K562 (cell line): ENCODE data around the gene TMEM41A. TPM values are rescaled to one million over a fixed set of nuclear protein-coding genes. Genes with fewer than 3 reads are reported as not detected.

ENCODE experiments used
- ATAC-seq: fragments of 200-7000 bp; cut with Tn5 transposase; 3 replicates; pipeline ENCODE4 v1.9.1; 2020; ENCODE audit warnings: moderate library complexity
- BruUV-seq: library from RNA; stranded (reverse); fragments of 400-500 nt; replicated peaks from 2 replicates; lab custom pipeline; 2021; lab: Mats Ljungman, UMichigan
- CTCF ChIA-PET: fragments of 300-600 bp; formaldehyde crosslinking; extraction: SDS; loops from one replicate; lab custom pipeline; 2021; ENCODE audit warnings: low intra/inter-chr PET ratio; lab: Yijun Ruan, JAX
- POLR2A ChIA-PET: fragments of 300-600, 350-650 bp; sonication (Branson Sonifier 250); formaldehyde crosslinking; extraction: SDS; loops from one replicate; lab custom pipeline; 2021; ENCODE audit warnings: antibody characterized with exemption, inconsistent platforms; lab: Yijun Ruan, JAX
- DNase-seq, 4 experiments: peaks; one replicate each; pipeline versions ENCODE4 v3.0.0 to v3.0.0-alpha.2; 2011 to 2018; ENCODE audit warnings: low spot score in 3 of 4, mixed read lengths in 3 of 4; ENCODE audit errors: extremely low read depth in 1 of 4
- FAIRE-seq: peaks from 2 replicates; lab custom pipeline; 2011; peaks lifted over from hg19 to GRCh38; lab: Jason Lieb, UNC
- H2AFZ ChIP-seq: 2 replicates; pipeline ENCODE4 v1.6.0; 2011; ENCODE audit warnings: low read depth, low read length, control low read depth, inconsistent platforms
- H3K27ac ChIP-seq: fragments of 200-600 bp; 3 replicates; pipeline ENCODE4 v1.8.0; 2011; ENCODE audit warnings: low read depth, mild to moderate bottlenecking, control low read depth, inconsistent platforms, low read length, moderate library complexity, mixed read lengths; ENCODE audit errors: extremely low read depth
- H3K27me3 ChIP-seq, 2 experiments: fragments of 300-600 bp in 1 of 2; 2 replicates in 1 of 2; 3 replicates in 1 of 2; pipeline versions ENCODE4 v1.6.0 to v1.8.0; 2011; ENCODE audit warnings: inconsistent platforms in 2 of 2, low read length in 2 of 2, mild to moderate bottlenecking in 1 of 2, mixed read lengths in 1 of 2, moderate library complexity in 1 of 2; ENCODE audit not compliant: control insufficient read depth in 2 of 2, insufficient read depth in 2 of 2
- H3K36me3 ChIP-seq: fragments of 300-600 bp; 3 replicates; pipeline ENCODE4 v1.8.0; 2011; ENCODE audit warnings: mild to moderate bottlenecking, low read length, inconsistent platforms; ENCODE audit not compliant: control insufficient read depth, insufficient read depth
- H3K4me1 ChIP-seq, 2 experiments: fragments of 200-600 bp in 1 of 2; replicated peaks in 1 of 2; 2 replicates in 1 of 2; 3 replicates in 1 of 2; pipeline versions ENCODE4 v1.5.1 to v1.8.0; 2011; ENCODE audit warnings: inconsistent platforms in 2 of 2, low read length in 2 of 2, mild to moderate bottlenecking in 1 of 2, mixed read lengths in 1 of 2, moderate library complexity in 1 of 2; ENCODE audit not compliant: control insufficient read depth in 2 of 2, insufficient read depth in 2 of 2
- H3K4me2 ChIP-seq: 2 replicates; pipeline ENCODE4 v1.6.1; 2011; ENCODE audit warnings: low read length, control low read depth, inconsistent platforms, mixed read lengths; ENCODE audit not compliant: insufficient read depth
- H3K4me3 ChIP-seq: fragments of 200-600 bp; sonication (generic), shearing (Covaris generic); 2 replicates; pipeline ENCODE4 v1.5.1; 2016; ENCODE audit warnings: control low read depth, inconsistent platforms
- H3K79me2 ChIP-seq: fragments of 200-600 bp; 3 replicates; pipeline ENCODE4 v1.8.0; 2011; ENCODE audit warnings: low read length, inconsistent platforms; ENCODE audit not compliant: control insufficient read depth, insufficient read depth
- H3K9ac ChIP-seq, 2 experiments: 2 replicates each; pipeline versions ENCODE4 v1.6.0 to v1.6.1; 2011; ENCODE audit warnings: low read depth in 2 of 2, low read length in 2 of 2, control low read depth in 1 of 2, inconsistent platforms in 1 of 2, mild to moderate bottlenecking in 1 of 2, mixed read lengths in 1 of 2; ENCODE audit not compliant: insufficient read depth in 1 of 2
- H3K9me1 ChIP-seq: one replicate; pipeline ENCODE4 v1.6.0; 2011; ENCODE audit warnings: inconsistent platforms, mild to moderate bottlenecking, low read length, moderate library complexity; ENCODE audit not compliant: control insufficient read depth, insufficient read depth
- H3K9me3 ChIP-seq: replicated peaks from 2 replicates; pipeline ENCODE4 v1.5.1; 2011; ENCODE audit warnings: low read depth, low read length, inconsistent platforms; ENCODE audit not compliant: control insufficient read depth, insufficient read depth
- H4K20me1 ChIP-seq: replicated peaks from 2 replicates; pipeline ENCODE4 v1.6.1; 2011; ENCODE audit warnings: low read length, inconsistent platforms, mixed read lengths; ENCODE audit not compliant: control insufficient read depth, insufficient read depth
- CBX2 ChIP-seq: fragments of 200-600 bp; sonication (generic); IDR thresholded peaks from one replicate; pipeline ENCODE4 v1.6.1; 2012; ENCODE audit warnings: mild to moderate bottlenecking, low read length, inconsistent platforms; ENCODE audit not compliant: insufficient read depth, poor library complexity, severe bottlenecking
- GATAD2B ChIP-seq: fragments of 450-650 bp; IDR thresholded peaks from 2 replicates; pipeline ENCODE4 v1.6.1; 2017; ENCODE audit warnings: mild to moderate bottlenecking, borderline replicate concordance
- HSF4 ChIP-seq: fragments of 250-450 bp; sonication (Bioruptor Pico); IDR thresholded peaks from 2 replicates; pipeline ENCODE4 v2.1.2; 2022; ENCODE audit warnings: mild to moderate bottlenecking, moderate library complexity, borderline replicate concordance
- MBD1 ChIP-seq: fragments of 250-450 bp; sonication (Bioruptor Pico); IDR thresholded peaks from 2 replicates; pipeline ENCODE4 v1.8.0; 2022; ENCODE audit warnings: inconsistent platforms
- OTX1 ChIP-seq: fragments of 450-650 bp; formaldehyde crosslinking; IDR thresholded peaks from 2 replicates; pipeline ENCODE4 v1.4.0; 2022; ENCODE audit warnings: mild to moderate bottlenecking
- PRMT5 ChIP-seq: sonication (generic); formaldehyde crosslinking; IDR thresholded peaks from 2 replicates; pipeline ENCODE4 v1.5.0; 2020; ENCODE audit warnings: missing genetic modification reagents
- ZNF695 ChIP-seq: fragments of 450-650 bp; formaldehyde crosslinking; IDR thresholded peaks from 2 replicates; pipeline ENCODE4 v1.4.0; 2020; ENCODE audit warnings: mild to moderate bottlenecking, moderate library complexity
- WGBS: fragments of 100-300 bp; shearing (Covaris generic); methylation state at CpG from one replicate; pipeline ENCODE4 v1.1.6; 2016; ENCODE audit warnings: low coverage, mixed read lengths; ENCODE audit not compliant: insufficient coverage; ENCODE audit errors: missing lambda C conversion rate; 5-methylcytosine and 5-hydroxymethylcytosine counted together
- in situ Hi-C: fragments of 300-500 bp; cut with MboI; formaldehyde crosslinking; loops from 4 replicates; pipeline ENCODE4 v1.15.0; 2018; ENCODE audit warnings: inconsistent platforms, mixed read lengths
- intact Hi-C: fragments of 100-400 bp; cut with micrococcal nuclease; formaldehyde crosslinking; loops from 2 replicates; pipeline ENCODE4 v1.14.2; 2022
- polyA plus RNA-seq, 8 experiments: library from polyadenylated mRNA; depleted of rRNA in 4 of 8; stranded (reverse) in 5 of 8; unstranded in 3 of 8; fragments of >200 nt; fragmentation: Nextera tagmentation in 2 of 8; fragmentation: Illumina TruSeq in 1 of 8; extraction: Ambion mirVana in 2 of 8; extraction: Trizol in 1 of 8; gene quantifications; 2 replicates each; pipeline versions ENCODE4 v1.2.1 to v1.2.3, GENCODE V29; 2011 to 2014; ENCODE audit warnings: inconsistent platforms in 1 of 8, missing spikeins in 1 of 8
- total RNA-seq, 7 experiments: library from RNA; depleted of rRNA in 6 of 7; stranded (reverse); fragments of >200 nt in 6 of 7; fragmentation: Illumina TruSeq in 2 of 7; extraction: Trizol in 2 of 7; gene quantifications; 2 replicates each; pipeline versions ENCODE4 v1.2.1 to v1.2.3, GENCODE V29; 2011 to 2021; ENCODE audit warnings: low replicate concordance in 1 of 7
- TF ChIP-seq, protein P1 (sequence below), 2 experiments: fragments of 450-650 bp; conservative IDR thresholded peaks; 2 replicates each; pipeline ENCODE4 v1.6.1; 2017; ENCODE audit warnings: mild to moderate bottlenecking in 2 of 2, moderate library complexity in 2 of 2
- TF ChIP-seq, protein P2 (sequence below): fragments of 450-650 bp; IDR thresholded peaks from 2 replicates; pipeline ENCODE4 v1.6.1; 2017; ENCODE audit warnings: mild to moderate bottlenecking, moderate library complexity

The TMEM41A gene
- total and polyA plus RNA-seq, 9 of the 15 experiments (the other 6 are each of a cell fraction or from before 2014, with no cell fraction given), result 22.5 to 65.9 (median 31.5) TPM

DNA sequence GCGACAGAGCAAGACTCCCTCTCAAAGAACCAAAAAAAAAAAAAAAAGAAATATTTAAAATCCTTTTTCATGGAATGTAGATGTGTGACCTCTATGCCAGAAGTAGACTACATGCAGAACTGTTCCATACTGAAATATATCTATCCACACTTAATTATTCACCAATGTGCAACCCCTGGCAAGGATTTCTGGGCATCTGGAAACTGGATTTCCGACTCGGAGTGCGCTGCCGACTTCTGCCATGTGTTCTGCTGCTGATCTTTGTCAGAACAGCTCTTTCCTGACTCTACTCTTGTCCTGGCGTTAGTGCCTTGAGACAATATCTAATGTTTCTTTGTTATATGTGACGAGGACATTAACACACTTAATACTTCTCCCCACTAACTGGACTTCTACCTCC is 41.9 kb upstream of the TMEM41A start (continued):
- TF ChIP-seq MBD1 (CRISPR knock-in tag) (no peak), PRMT5 (CRISPR knock-in tag) (no peak), ZNF695 (no peak)
- TF ChIP-seq, all 486 proteins: peak for 0

GRCh38 chr3:185539934-185540333 is 41.1 kb upstream of the TMEM41A start:
- TF ChIP-seq OTX1 (CRISPR knock-in tag), result no peak
- TF ChIP-seq GATAD2B, result no peak
- TF ChIP-seq, protein P1, sequence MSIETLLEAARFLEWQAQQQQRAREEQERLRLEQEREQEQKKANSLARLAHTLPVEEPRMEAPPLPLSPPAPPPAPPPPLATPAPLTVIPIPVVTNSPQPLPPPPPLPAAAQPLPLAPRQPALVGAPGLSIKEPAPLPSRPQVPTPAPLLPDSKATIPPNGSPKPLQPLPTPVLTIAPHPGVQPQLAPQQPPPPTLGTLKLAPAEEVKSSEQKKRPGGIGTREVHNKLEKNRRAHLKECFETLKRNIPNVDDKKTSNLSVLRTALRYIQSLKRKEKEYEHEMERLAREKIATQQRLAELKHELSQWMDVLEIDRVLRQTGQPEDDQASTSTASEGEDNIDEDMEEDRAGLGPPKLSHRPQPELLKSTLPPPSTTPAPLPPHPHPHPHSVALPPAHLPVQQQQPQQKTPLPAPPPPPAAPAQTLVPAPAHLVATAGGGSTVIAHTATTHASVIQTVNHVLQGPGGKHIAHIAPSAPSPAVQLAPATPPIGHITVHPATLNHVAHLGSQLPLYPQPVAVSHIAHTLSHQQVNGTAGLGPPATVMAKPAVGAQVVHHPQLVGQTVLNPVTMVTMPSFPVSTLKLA (conservative IDR thresholded peaks at IDR 0.05), result no peak
- TF ChIP-seq, protein P2, sequence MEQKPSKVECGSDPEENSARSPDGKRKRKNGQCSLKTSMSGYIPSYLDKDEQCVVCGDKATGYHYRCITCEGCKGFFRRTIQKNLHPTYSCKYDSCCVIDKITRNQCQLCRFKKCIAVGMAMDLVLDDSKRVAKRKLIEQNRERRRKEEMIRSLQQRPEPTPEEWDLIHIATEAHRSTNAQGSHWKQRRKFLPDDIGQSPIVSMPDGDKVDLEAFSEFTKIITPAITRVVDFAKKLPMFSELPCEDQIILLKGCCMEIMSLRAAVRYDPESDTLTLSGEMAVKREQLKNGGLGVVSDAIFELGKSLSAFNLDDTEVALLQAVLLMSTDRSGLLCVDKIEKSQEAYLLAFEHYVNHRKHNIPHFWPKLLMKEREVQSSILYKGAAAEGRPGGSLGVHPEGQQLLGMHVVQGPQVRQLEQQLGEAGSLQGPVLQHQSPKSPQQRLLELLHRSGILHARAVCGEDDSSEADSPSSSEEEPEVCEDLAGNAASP, result no peak
- TF ChIP-seq HSF4 (CRISPR knock-in tag), result no peak
- TF ChIP-seq CBX2, result no peak
- no peak overlapping the region for H3K9ac ChIP-seq
- peaks cover 4 to 5% of the 10 kb centered on the region in 2 experiments; a peak in 3 of 5 replicates for H3K4me1 ChIP-seq
- in situ Hi-C loops (no loop called here), intact Hi-C loops (no loop called here)
- no peaks in the 10 kb centered on the region for H3K36me3 ChIP-seq
- ChIA-PET CTCF (no interaction called here), POLR2A (no interaction called here)
- H2AFZ ChIP-seq, result no peak overlapping the region
- ATAC-seq (no peak), DNase-seq (no peak), FAIRE-seq (no peak)
- no peaks in the 10 kb centered on the region for H4K20me1 ChIP-seq
- H3K9me1 ChIP-seq, result no peaks in the 10 kb centered on the region
- no peaks in the 10 kb centered on the region for H3K9me3 ChIP-seq
- H3K27me3 ChIP-seq, result no peaks in the 10 kb centered on the region
- 16% methylated on average over 2 of the region's 2 CpGs for WGBS
- H3K4me3 ChIP-seq, result no peak overlapping the region
- BruUV-seq, result no TSS peak
- no peak overlapping the region for H3K4me2 ChIP-seq
- H3K27ac ChIP-seq, result no peak overlapping the region
- H3K79me2 ChIP-seq, result no peaks in the 10 kb centered on the region
